Heart left ventricle (tissue), 16 donors: Measurements from ENCODE around the gene HSBP1L1. TPM values are rescaled to one million over a fixed set of nuclear protein-coding genes. Genes with fewer than 3 reads are reported as not detected.

Experiments
- ATAC-seq, 4 donors: fragments of 200-7000 bp; cut with Tn5 transposase; one replicate each; pipeline ENCODE4 v1.9.1; 2020 to 2022; ENCODE audit warnings: moderate library complexity in 4 of 4, mild to moderate bottlenecking in 3 of 4, moderate number of reproducible peaks in 1 of 4
- DNase-seq, 5 donors: peaks; one replicate each; pipeline ENCODE4 v3.0.0-alpha.2; 2020
- H3K27ac ChIP-seq, 12 donors: fragments of 200-600 bp; sonication (generic) in 4 of 12; one replicate each; pipeline versions ENCODE4 v1.5.0 to v1.8.0; 2016 to 2022; ENCODE audit warnings: mild to moderate bottlenecking in 2 of 12
- H3K27me3 ChIP-seq, 9 donors: fragments of 200-600 bp; sonication (generic) in 2 of 9; one replicate each; pipeline versions ENCODE4 v1.5.1 to v1.8.0; 2016 to 2022; ENCODE audit warnings: mild to moderate bottlenecking in 3 of 9
- H3K36me3 ChIP-seq, 9 donors: fragments of 200-600 bp; sonication (generic) in 2 of 9; one replicate each; pipeline versions ENCODE4 v1.5.0 to v1.8.0; 2018 to 2022; ENCODE audit warnings: mild to moderate bottlenecking in 2 of 9
- H3K4me1 ChIP-seq, 12 donors: fragments of 200-600 bp; sonication (generic) in 4 of 12; one replicate each; pipeline versions ENCODE4 v1.5.0 to v1.8.0; 2016 to 2022; ENCODE audit warnings: mild to moderate bottlenecking in 3 of 12
- H3K4me3 ChIP-seq, 12 donors: fragments of 200-600 bp; sonication (generic) in 4 of 12; one replicate each; pipeline versions ENCODE4 v1.5.0 to v1.8.0; 2017 to 2022; ENCODE audit warnings: mild to moderate bottlenecking in 9 of 12, moderate library complexity in 4 of 12
- H3K9me3 ChIP-seq, 12 donors: fragments of 200-600 bp; sonication (generic) in 4 of 12; one replicate each; pipeline versions ENCODE4 v1.5.0 to v1.8.0; 2016 to 2022; ENCODE audit warnings: mild to moderate bottlenecking in 1 of 12
- POLR2A ChIP-seq, 2 donors: fragments of 450-650 bp; IDR thresholded peaks; one replicate each; pipeline ENCODE4 v1.6.1; 2017; ENCODE audit warnings: antibody characterized with exemption in 2 of 2, mild to moderate bottlenecking in 2 of 2, moderate library complexity in 2 of 2
- WGBS, 4 donors: extraction: QIAGEN DNeasy Blood & Tissue Kit in 2 of 4; methylation state at CpG; one replicate each; pipeline versions ENCODE4 v1.1.5 to v1.1.7; 2013 to 2018; 5-methylcytosine and 5-hydroxymethylcytosine counted together
- intact Hi-C, 10 donors: fragments of 100-400 bp; cut with DNase I; formaldehyde crosslinking; loops; one replicate each; pipeline versions ENCODE4 v1.11.1 to v1.14.2; 2022
- polyA plus RNA-seq, 2 donors: library from polyadenylated mRNA; stranded (reverse); fragments of 200-250 nt; gene quantifications; one replicate each; pipeline ENCODE4 v1.2.3, GENCODE V29; 2013
- total RNA-seq, 9 donors: library from RNA; depleted of rRNA in 2 of 9; stranded (reverse); fragments of >200 nt in 2 of 9; fragmentation: NEBNext Ultra II Directional in 3 of 9; extraction: Animal tissue kit (Norgen Biotek cat#: 25700) in 3 of 9; gene quantifications; one replicate each; pipeline versions ENCODE4 v1.1.0 to v1.2.4, GENCODE V29; 2016 to 2023
- TF ChIP-seq, protein P1 (sequence below), 12 donors: fragments of 200-600 bp; sonication (generic) in 4 of 12; IDR thresholded peaks; one replicate each; pipeline versions ENCODE4 v1.5.0 to v1.8.0; 2018 to 2022; ENCODE audit warnings: antibody characterized with exemption in 12 of 12, mild to moderate bottlenecking in 5 of 12
- donor health status: ischemic (EF 13 %, LVEDD 7.1; RV severe dilation, severe dysfunction).
- donor health status: healthy with polysubstance abuse.
- donor health status: DM: no; HTN: yes; CAD: no.
- donor health status: DM: no; HTN: no; CAD: no.
- donor health status: ischemic (EF 25% LVEDD 6.9; RV normal size, moderate dysfunction).
- donor health status: ischemic (EF 25% LVEDD 5.7; RV mildly dilated, moderate dysfunction).
- donor health status: healthy.
- donor health status: DM: yes; HTN: yes; CAD: no.
- donor health status: ischemic (EF 35%, LVEDD 5.7; RV mildly dilated, moderate dysfunction).
- donor health status: nonischemic (EF 11% LVEDD 7.7; RV severe dilation, severe dysfunction).
- donor health status: DM: yes; HTN: yes; CAD: no.
- donor health status: PGD.
- donor health status: ischemic (EF 29% LVEDD 5.4; RV normal size, mild dysfunction).
- donor health status: nonischemic (EF 23%, LVEDD 6.1; RV moderate dilation, normal function).

HSBP1L1 gene
- total and polyA plus RNA-seq, 11 donors = 3.6 to 27.5 (median 7.1) TPM

- ATAC-seq = no peak
- TF ChIP-seq, protein P1, sequence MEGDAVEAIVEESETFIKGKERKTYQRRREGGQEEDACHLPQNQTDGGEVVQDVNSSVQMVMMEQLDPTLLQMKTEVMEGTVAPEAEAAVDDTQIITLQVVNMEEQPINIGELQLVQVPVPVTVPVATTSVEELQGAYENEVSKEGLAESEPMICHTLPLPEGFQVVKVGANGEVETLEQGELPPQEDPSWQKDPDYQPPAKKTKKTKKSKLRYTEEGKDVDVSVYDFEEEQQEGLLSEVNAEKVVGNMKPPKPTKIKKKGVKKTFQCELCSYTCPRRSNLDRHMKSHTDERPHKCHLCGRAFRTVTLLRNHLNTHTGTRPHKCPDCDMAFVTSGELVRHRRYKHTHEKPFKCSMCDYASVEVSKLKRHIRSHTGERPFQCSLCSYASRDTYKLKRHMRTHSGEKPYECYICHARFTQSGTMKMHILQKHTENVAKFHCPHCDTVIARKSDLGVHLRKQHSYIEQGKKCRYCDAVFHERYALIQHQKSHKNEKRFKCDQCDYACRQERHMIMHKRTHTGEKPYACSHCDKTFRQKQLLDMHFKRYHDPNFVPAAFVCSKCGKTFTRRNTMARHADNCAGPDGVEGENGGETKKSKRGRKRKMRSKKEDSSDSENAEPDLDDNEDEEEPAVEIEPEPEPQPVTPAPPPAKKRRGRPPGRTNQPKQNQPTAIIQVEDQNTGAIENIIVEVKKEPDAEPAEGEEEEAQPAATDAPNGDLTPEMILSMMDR (IDR thresholded peaks at IDR 0.05) = no peak
- TF ChIP-seq POLR2A (IDR thresholded peaks at IDR 0.05) = no peak
- peaks cover 0 to 31% (median 15%) of the 10 kb centered on the region in 12 donors for H3K9me3 ChIP-seq
- no peaks in the 10 kb centered on the region for H3K27me3 ChIP-seq
- 93 to 96% (median 94%) methylated on average over 12 of the region's 12 CpGs for WGBS, 4 donors
- no peak overlapping the region for H3K27ac ChIP-seq
- intact Hi-C loops = loop anchor here in 1 of 10 donors (10.0 kb wide), 1 partner anchor 48 kb away; the partner anchor contains the start of gene TXNL4A
- H3K4me1 ChIP-seq = peaks cover 0 to 34% (median 17%) of the 10 kb centered on the region in 12 donors
- no peak for DNase-seq
- H3K36me3 ChIP-seq = peaks cover 0 to 48% (median 21%) of the 10 kb centered on the region in 9 donors
- H3K4me3 ChIP-seq = no peak overlapping the region
Observed at GRCh38 chr18:79936641-79937040, 27.8 kb upstream of the HSBP1L1 start.

GRCh38 chr18:79937103-79937860 is 27.2 kb upstream of the HSBP1L1 start:
- no peaks in the 10 kb centered on the region for H3K27me3 ChIP-seq
- H3K36me3 ChIP-seq = peaks cover 0 to 55% (median 26%) of the 10 kb centered on the region in 9 donors
- no peak for ATAC-seq
- H3K9me3 ChIP-seq = peaks cover 0 to 25% (median 12%) of the 10 kb centered on the region in 12 donors
- H3K4me3 ChIP-seq = no peak overlapping the region
- WGBS, 4 donors = 96 to 98% (median 97%) methylated on average over 25 of the region's 25 CpGs
- intact Hi-C loops = loop anchor here in 1 of 10 donors (10.0 kb wide), 1 partner anchor 48 kb away; the partner anchor contains the start of gene TXNL4A
- DNase-seq = peak in 1 of 5 donors; percentile 25
- H3K4me1 ChIP-seq = peaks cover 0 to 38% (median 21%) of the 10 kb centered on the region in 12 donors
- H3K27ac ChIP-seq = no peak overlapping the region
- no peak for TF ChIP-seq POLR2A (IDR thresholded peaks at IDR 0.05)
- TF ChIP-seq, protein P1 (IDR thresholded peaks at IDR 0.05) = no peak

DNA sequence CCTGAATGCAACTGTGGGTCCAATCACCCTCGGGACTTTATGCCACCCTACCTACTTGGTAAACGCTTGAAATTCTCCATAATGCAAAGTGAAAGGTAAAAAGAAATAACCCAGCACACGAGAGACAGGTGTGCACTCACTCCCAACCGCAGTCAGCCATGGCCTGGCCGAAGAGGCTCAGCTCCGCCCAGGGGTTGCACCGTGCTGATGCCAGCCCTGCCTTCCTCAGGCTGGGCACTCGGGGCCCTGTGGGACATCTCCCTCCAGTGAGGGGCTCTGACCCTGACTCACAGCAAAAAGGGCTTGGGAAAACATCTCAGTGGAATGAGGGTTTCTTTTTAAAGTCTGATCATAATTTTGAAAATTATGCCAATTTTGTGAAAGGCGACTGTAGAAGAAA is 26.2 kb upstream of the HSBP1L1 start:
- H3K4me1 ChIP-seq = peaks cover 0 to 47% (median 24%) of the 10 kb centered on the region in 12 donors
- intact Hi-C loops = loop anchor here in 1 of 10 donors (10.0 kb wide), 1 partner anchor 47 kb away; the partner anchor contains the start of gene TXNL4A

More for the DNA sequence above, 26.2 kb upstream of the HSBP1L1 start:
- no peaks in the 10 kb centered on the region for H3K27me3 ChIP-seq
- peaks cover 0 to 15% (median 4%) of the 10 kb centered on the region in 12 donors for H3K9me3 ChIP-seq
- DNase-seq (peak in 1 of 5 donors; percentile 17), ATAC-seq (no peak)
- WGBS, 4 donors = 92 to 95% (median 94%) methylated on average over 9 of the region's 9 CpGs
- TF ChIP-seq, protein P1 (IDR thresholded peaks at IDR 0.05) = no peak
- no peak for TF ChIP-seq POLR2A (IDR thresholded peaks at IDR 0.05)
- peaks cover 0 to 63% (median 34%) of the 10 kb centered on the region in 9 donors for H3K36me3 ChIP-seq
- no peak overlapping the region for H3K27ac ChIP-seq
- no peak overlapping the region for H3K4me3 ChIP-seq
